ENCODE data around the gene CUL4A. TPM values are rescaled to one million over a fixed set of nuclear protein-coding genes. Genes with fewer than 3 reads are reported as not detected.

CUL4A gene
- total RNA-seq, 1 donor from 2014 or later: 95.1 TPM

DNA sequence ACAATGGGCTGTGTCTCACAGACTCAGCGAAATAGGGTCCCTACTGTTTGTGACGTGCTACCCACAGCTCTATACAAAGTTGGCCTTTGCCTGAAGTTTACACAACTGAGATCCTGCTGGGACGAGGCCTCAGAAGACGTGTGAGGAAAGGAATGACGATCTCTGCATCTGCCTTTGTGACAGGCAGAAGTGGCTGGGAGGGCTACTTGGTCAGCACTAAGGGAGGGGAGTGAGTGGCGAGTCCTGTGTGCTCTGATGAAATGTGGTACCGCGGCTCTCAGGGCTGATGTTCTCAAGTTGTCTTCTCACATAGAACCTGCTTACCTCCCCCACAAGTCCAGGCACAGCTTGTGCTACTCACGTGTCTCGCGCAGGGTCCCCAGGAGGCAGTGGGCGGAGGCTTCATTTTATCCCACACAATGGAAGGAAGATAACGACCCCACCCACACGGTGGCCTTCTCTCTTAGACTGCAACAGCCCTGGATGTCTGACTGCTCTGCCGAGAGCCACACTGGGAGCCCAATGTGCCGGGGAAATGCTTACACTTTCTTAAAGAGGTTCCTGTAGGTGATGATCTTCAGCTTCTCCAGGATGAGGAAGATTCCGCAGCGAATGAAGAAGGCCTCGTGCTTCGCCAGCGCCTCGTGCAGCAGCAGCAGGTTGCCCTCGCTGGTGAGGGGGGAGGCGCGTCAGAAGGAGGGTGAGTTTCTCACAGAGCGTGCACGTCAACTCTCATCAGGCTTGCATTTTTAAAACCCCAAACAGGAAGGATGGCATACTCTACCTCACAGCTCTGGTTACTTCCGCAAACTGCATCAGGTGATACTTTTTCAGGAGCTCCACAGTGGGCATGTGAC is 29.8 kb upstream of the CUL4A start:
- Mint-ChIP-seq H3K9me3 (no peaks in the 10 kb centered on the region), H3K36me3 (peaks cover 33% of the 10 kb centered on the region), H3K4me3 (peak overlapping the region; percentile 61), H3K27ac (peak overlapping the region; percentile 68), H3K27me3 (ENCODE audit: insufficient read depth, low read depth) (peaks cover 2% of the 10 kb centered on the region), H3K4me1 (peaks cover 34% of the 10 kb centered on the region)
- Histone ChIP-seq H3K4me2 (peak overlapping the region; percentile 54), H3F3A (ENCODE audit: low read depth) (peaks cover 35% of the 10 kb centered on the region), H3K9me3 (ENCODE audit: low read depth) (no peaks in the 10 kb centered on the region), H4K20me1 (ENCODE audit: low read depth) (peaks cover 28% of the 10 kb centered on the region), H3K9ac (no peak overlapping the region), H3K27ac (peak overlapping the region; percentile 44), H3K4me3 (peak overlapping the region; percentile 21), H3K4me1 (peaks cover 36% of the 10 kb centered on the region), H3K36me3 (peaks cover 10% of the 10 kb centered on the region), H3K27me3 (no peaks in the 10 kb centered on the region), H3K79me2 (ENCODE audit: low read depth) (no peaks in the 10 kb centered on the region), H2AFZ (replicated peaks) (no peak overlapping the region)
- TF ChIP-seq EZH2phosphoT487 (IDR thresholded peaks at IDR 0.05) (no peak), CTCF (IDR thresholded peaks at IDR 0.05) (no peak), EZH2 (IDR thresholded peaks at IDR 0.05) (no peak)
- DNase-seq (ENCODE audit: low spot score): peak; percentile 77

DNA sequence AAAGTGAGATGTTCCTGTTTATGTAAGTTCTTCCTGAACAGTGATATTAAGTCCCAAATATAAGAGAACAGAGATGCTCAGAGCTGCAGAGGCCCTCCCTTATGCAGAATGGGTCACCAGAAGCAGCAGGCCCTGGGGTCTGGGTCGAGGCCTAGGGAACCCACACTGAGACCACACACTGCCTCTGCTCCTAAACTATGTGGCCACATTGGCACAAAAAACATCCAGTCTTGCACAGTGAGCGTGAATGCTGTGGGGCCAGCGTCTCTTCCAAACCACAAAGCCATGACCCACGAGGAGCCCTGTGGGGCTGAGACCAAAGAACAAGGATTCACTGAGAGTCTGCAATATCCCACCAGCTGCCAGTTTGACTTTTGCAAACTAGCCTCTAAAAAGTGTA is 27.4 kb upstream of the CUL4A start:
- H2AFZ ChIP-seq (replicated peaks): no peak overlapping the region
- no peak overlapping the region for H3K4me2 ChIP-seq
- Mint-ChIP-seq H3K36me3 (peaks cover 33% of the 10 kb centered on the region), H3K9me3 (no peaks in the 10 kb centered on the region), H3K4me3 (no peak overlapping the region), H3K27ac (no peak overlapping the region), H3K27me3 (ENCODE audit: insufficient read depth, low read depth) (peaks cover 2% of the 10 kb centered on the region), H3K4me1 (peaks cover 35% of the 10 kb centered on the region)
- peaks cover 10% of the 10 kb centered on the region for H3K36me3 ChIP-seq
- H3K9me3 ChIP-seq (ENCODE audit: low read depth): no peaks in the 10 kb centered on the region
- peaks cover 36% of the 10 kb centered on the region for H3K4me1 ChIP-seq
- H3K9ac ChIP-seq: no peak overlapping the region
- TF ChIP-seq EZH2phosphoT487 (IDR thresholded peaks at IDR 0.05) (no peak), CTCF (IDR thresholded peaks at IDR 0.05) (no peak), EZH2 (IDR thresholded peaks at IDR 0.05) (no peak)
- H3K79me2 ChIP-seq (ENCODE audit: low read depth): no peaks in the 10 kb centered on the region
- H3K27me3 ChIP-seq: no peaks in the 10 kb centered on the region
- H3F3A ChIP-seq (ENCODE audit: low read depth): peaks cover 35% of the 10 kb centered on the region
- no peak for DNase-seq (ENCODE audit: low spot score)
- no peak overlapping the region for H3K27ac ChIP-seq
- H4K20me1 ChIP-seq (ENCODE audit: low read depth): peaks cover 28% of the 10 kb centered on the region
- no peak overlapping the region for H3K4me3 ChIP-seq

DNA sequence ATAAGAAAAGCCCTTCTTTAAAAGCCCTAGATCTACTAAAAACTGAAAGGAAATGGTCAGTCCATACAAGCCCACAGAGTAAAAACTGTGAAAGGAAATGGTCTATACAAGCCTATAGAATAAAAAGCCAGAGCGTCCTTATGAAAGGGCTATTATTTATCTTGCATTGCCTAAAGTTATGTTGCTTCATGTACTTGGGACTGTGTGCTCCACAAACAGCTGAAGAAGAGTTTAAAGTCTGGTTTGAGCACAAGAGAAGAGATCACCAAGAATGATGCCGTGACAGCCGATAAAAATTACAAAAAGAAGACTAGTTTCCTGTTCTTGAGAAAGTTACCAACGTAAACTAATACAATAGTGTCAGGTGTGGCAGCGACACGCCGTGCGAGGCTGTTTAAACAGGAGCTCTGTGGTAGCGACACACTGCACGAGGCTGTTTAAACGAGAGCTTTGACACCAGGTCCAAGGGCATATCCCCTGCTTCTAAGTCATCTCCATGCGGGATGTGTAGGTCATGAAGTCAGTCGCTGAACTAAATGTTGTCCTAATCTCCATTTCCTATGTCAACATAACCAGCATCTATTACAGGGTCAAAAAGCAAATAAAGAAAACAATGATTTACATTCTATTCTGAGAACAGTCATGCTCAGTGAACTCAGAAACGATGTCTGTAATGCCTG is 25.8 kb upstream of the CUL4A start:
- Mint-ChIP-seq H3K4me1 (peaks cover 27% of the 10 kb centered on the region), H3K27me3 (ENCODE audit: insufficient read depth, low read depth) (peaks cover 2% of the 10 kb centered on the region), H3K36me3 (peaks cover 37% of the 10 kb centered on the region), H3K4me3 (no peak overlapping the region), H3K9me3 (no peaks in the 10 kb centered on the region), H3K27ac (no peak overlapping the region)
- peaks cover 29% of the 10 kb centered on the region for H3F3A ChIP-seq (ENCODE audit: low read depth)
- H3K4me2 ChIP-seq: no peak overlapping the region
- no peak overlapping the region for H3K27ac ChIP-seq
- TF ChIP-seq EZH2 (IDR thresholded peaks at IDR 0.05) (no peak), EZH2phosphoT487 (IDR thresholded peaks at IDR 0.05) (no peak), CTCF (IDR thresholded peaks at IDR 0.05) (no peak)
- H3K4me1 ChIP-seq: peaks cover 24% of the 10 kb centered on the region
- H3K9me3 ChIP-seq (ENCODE audit: low read depth): no peaks in the 10 kb centered on the region
- no peaks in the 10 kb centered on the region for H3K27me3 ChIP-seq
- H3K4me3 ChIP-seq: no peak overlapping the region
- no peak for DNase-seq (ENCODE audit: low spot score)
- H3K9ac ChIP-seq: no peak overlapping the region
- H3K36me3 ChIP-seq: peaks cover 4% of the 10 kb centered on the region
- H2AFZ ChIP-seq (replicated peaks): no peak overlapping the region
- no peaks in the 10 kb centered on the region for H3K79me2 ChIP-seq (ENCODE audit: low read depth)
- peaks cover 27% of the 10 kb centered on the region for H4K20me1 ChIP-seq (ENCODE audit: low read depth)

Measured in neural progenitor cell (in vitro differentiated cells).